ENCODE results near the gene SPPL2A.

DNA sequence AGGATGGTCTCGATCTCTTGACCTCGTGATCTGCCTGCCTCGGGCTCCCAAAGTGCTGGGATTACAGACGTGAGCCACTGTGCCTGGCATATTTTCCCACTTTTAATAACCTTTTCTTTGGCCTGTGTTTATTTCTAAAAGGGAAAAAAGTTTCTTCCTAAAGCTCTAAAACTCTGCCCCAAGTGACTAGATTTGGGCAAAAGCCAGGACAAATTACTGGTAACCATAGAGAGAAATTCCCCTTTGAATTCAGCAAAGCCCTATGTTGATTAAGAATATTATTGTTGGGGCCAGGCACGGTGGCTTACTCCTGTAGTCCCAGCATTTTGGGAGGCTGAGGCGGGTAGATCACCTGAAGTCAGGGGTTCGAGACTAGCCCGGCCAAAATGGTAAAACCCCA lies 67.4 kb downstream of the SPPL2A start:
- TF ChIP-seq, protein P1, sequence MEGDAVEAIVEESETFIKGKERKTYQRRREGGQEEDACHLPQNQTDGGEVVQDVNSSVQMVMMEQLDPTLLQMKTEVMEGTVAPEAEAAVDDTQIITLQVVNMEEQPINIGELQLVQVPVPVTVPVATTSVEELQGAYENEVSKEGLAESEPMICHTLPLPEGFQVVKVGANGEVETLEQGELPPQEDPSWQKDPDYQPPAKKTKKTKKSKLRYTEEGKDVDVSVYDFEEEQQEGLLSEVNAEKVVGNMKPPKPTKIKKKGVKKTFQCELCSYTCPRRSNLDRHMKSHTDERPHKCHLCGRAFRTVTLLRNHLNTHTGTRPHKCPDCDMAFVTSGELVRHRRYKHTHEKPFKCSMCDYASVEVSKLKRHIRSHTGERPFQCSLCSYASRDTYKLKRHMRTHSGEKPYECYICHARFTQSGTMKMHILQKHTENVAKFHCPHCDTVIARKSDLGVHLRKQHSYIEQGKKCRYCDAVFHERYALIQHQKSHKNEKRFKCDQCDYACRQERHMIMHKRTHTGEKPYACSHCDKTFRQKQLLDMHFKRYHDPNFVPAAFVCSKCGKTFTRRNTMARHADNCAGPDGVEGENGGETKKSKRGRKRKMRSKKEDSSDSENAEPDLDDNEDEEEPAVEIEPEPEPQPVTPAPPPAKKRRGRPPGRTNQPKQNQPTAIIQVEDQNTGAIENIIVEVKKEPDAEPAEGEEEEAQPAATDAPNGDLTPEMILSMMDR (conservative IDR thresholded peaks at IDR 0.05) = no peak
- TF ChIP-seq ZFX (IDR thresholded peaks at IDR 0.05) = no peak
